Activated T-helper 17 cell treated with anti-CD3 and anti-CD28 coated beads, Interleukin-2, amount 50 U/mL, for 72 hours (primary cell): Measurements from ENCODE around the gene SOX3. TPM values are rescaled to one million over a fixed set of nuclear protein-coding genes. Genes with fewer than 3 reads are reported as not detected.

Experiments used
- total RNA-seq, 2 donors: library from RNA; stranded (reverse); gene quantifications; one replicate each; pipeline ENCODE4 v1.2.3, GENCODE V29; 2022

The SOX3 gene
- total RNA-seq, 2 donors from 2014 or later: not detected

Other genes with a start within 250 kb of the SOX3 start
- 1 to 10 TPM; 3.3 to 4.7 TPM for gene LINC00632, start 204.7 kb upstream of the SOX3 start, total RNA-seq